Measurements from ENCODE around the gene EVPLL. TPM values are rescaled to one million over a fixed set of nuclear protein-coding genes. Genes with fewer than 3 reads are reported as not detected.
A peak's percentile ranks its signal among the peaks of the same experiment; 100 is the strongest.

The EVPLL gene
- total RNA-seq, 1 donor from 2014 or later = 2.8 TPM

DNA sequence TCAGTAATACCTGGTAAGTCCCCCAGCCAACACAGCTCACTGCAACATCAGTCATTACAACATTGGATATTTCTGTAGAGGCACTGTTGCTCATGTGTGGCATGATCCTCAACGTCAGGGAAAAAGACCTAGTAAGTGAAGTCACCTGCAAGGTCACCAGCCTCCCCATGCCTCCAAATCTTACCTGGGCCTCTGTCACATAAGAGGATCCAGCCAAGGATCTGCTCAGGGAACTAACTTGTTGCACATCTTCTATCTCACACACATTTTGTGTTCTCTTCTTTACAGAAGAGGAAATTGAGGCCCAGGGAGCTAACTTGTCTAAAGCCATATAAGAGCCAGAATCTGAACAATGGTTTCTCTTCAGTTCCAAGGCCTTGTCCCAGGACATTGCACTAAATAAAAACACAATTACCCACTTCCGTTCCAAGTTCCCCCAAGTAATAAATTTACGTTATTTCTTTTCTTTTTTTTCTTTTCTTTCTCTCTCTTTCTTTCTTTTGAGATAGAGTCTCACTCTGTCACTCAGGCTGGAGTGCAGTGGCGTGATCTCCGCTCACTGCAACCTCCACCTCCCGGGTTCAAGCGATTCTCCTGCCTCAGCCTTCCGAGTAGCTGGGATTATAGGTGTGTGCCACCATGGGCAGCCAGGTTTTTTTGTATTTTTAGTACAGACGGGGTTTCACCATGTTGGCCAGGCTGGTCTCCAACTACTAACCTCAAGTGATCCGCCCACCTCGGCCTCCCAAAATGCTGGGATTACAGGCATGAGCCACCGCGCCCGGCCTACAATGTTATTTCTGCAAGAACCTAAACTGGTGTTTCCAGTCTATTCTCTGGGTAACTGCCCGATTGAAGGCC is 15.5 kb upstream of the EVPLL start:
- no peak for DNase-seq
- Histone ChIP-seq H3K4me3 (peak overlapping the region; percentile 95), H3K36me3 (peaks cover 13% of the 10 kb centered on the region), H3K4me1 (peaks cover 25% of the 10 kb centered on the region), H3K27ac (peak overlapping the region; percentile 91), H3K27me3 (ENCODE audit: low read depth) (no peaks in the 10 kb centered on the region), H3K9me3 (no peaks in the 10 kb centered on the region)
- no peak for TF ChIP-seq CTCF (IDR thresholded peaks at IDR 0.05)
- intact Hi-C loops (cut with DNase I) = no loop called here
- no peak for ATAC-seq

DNA sequence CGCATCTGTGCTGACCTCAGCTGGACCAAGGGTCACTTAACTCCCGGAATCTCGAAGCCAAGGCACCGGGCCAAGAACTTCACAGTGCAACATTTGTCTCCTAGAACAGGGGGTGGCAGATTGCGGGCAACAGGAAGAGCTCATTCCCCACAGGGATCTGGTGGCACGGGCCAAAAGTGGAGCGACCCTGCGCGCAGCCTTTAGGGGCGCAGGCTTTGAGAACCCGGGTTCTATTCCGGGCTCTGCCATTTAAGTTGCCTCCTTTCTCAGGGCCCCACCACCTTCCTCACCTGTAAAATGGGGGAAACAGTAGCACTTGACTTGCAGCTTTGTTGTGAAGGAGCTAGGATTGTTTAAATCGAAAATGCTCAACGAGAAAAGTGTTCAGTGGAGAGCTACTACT is 14.9 kb upstream of the EVPLL start:
- ATAC-seq (peak; percentile 74 to 76), DNase-seq (peak; percentile 82)
- H3K36me3 ChIP-seq = peaks cover 13% of the 10 kb centered on the region
- H3K27me3 ChIP-seq (ENCODE audit: low read depth) = no peaks in the 10 kb centered on the region
- peaks cover 19% of the 10 kb centered on the region for H3K4me1 ChIP-seq
- peak overlapping the region; percentile 95 for H3K4me3 ChIP-seq
- H3K9me3 ChIP-seq = no peaks in the 10 kb centered on the region
- intact Hi-C loops (cut with DNase I) = no loop called here
- peak overlapping the region; percentile 91 for H3K27ac ChIP-seq
- no peak for TF ChIP-seq CTCF (IDR thresholded peaks at IDR 0.05)

- H3K4me1 ChIP-seq = peaks cover 19% of the 10 kb centered on the region
- intact Hi-C loops (cut with DNase I) = no loop called here
- H3K36me3 ChIP-seq = peaks cover 11% of the 10 kb centered on the region
- ATAC-seq (peak; percentile 100), DNase-seq (peak; percentile 97)
- peak within 1 kb of the TSS; percentile 91 for H3K27ac ChIP-seq
- H3K4me3 ChIP-seq = peak within 1 kb of the TSS; percentile 95
- no peaks in the 10 kb centered on the region for H3K27me3 ChIP-seq (ENCODE audit: low read depth)
- no peak for TF ChIP-seq CTCF (IDR thresholded peaks at IDR 0.05)
- no peaks in the 10 kb centered on the region for H3K9me3 ChIP-seq
Observed at GRCh38 chr17:18363101-18364049, 14.2 kb upstream of the EVPLL start, which contains the start of gene SHMT1. SHMT1 (minus strand) TSS chr17:18363550; CDS start chr17:18355981, 7,569 bp downstream.

GRCh38 chr17:18364166-18364565 is 13.4 kb upstream of the EVPLL start:
- H3K27ac ChIP-seq = no peak overlapping the region
- no peak for TF ChIP-seq CTCF (IDR thresholded peaks at IDR 0.05)
- no peak for DNase-seq
- peaks cover 3% of the 10 kb centered on the region for H3K36me3 ChIP-seq
- no peaks in the 10 kb centered on the region for H3K27me3 ChIP-seq (ENCODE audit: low read depth)
- intact Hi-C loops (cut with DNase I) = no loop called here
- no peaks in the 10 kb centered on the region for H3K9me3 ChIP-seq
- H3K4me3 ChIP-seq = no peak overlapping the region
- no peak for ATAC-seq
- peaks cover 19% of the 10 kb centered on the region for H3K4me1 ChIP-seq

GRCh38 chr17:18368946-18369345 is 8.6 kb upstream of the EVPLL start:
- H3K36me3 ChIP-seq = no peaks in the 10 kb centered on the region
- ATAC-seq (no peak), DNase-seq (no peak)
- no peak overlapping the region for H3K27ac ChIP-seq
- no peak overlapping the region for H3K4me3 ChIP-seq
- no peaks in the 10 kb centered on the region for H3K27me3 ChIP-seq (ENCODE audit: low read depth)
- H3K9me3 ChIP-seq = no peaks in the 10 kb centered on the region
- H3K4me1 ChIP-seq = peaks cover 1% of the 10 kb centered on the region
- no peak for TF ChIP-seq CTCF (IDR thresholded peaks at IDR 0.05)
- intact Hi-C loops (cut with DNase I) = no loop called here

Data from lower lobe of right lung (tissue), 2 donors.